Fibroblast of peridontal ligament (primary cell): ENCODE data around the gene ARL10.
A peak's percentile ranks its signal among the peaks of the same experiment; 100 is the strongest.

Source experiments
- DNase-seq: peaks from one replicate; pipeline ENCODE4 v3.0.0-alpha.2; 2010; ENCODE audit errors: extremely low read depth

Gene ARL10

GRCh38 chr5:176361437-176362232, 3.7 kb upstream of the ARL10 start, which contains the start of gene KIAA1191:
TSS of gene KIAA1191 (minus strand) at chr5:176361764. CDS start at chr5:176359508, 2,256 bp downstream.
- peak; percentile 84 for DNase-seq

- no peak for DNase-seq
Observed at GRCh38 chr5:176362233-176362490, 3.1 kb upstream of the ARL10 start.

GRCh38 chr5:176364765-176365350, 429 bp upstream of the ARL10 start:
- peak; percentile 14 for DNase-seq

GRCh38 chr5:176366232-176366894, 1.1 kb downstream of the ARL10 start:
- DNase-seq = no peak

GRCh38 chr5:176368726-176369125, 3.4 kb downstream of the ARL10 start:
- DNase-seq = no peak

GRCh38 chr5:176369934-176370711, 4.8 kb downstream of the ARL10 start:
- no peak for DNase-seq

GRCh38 chr5:176371621-176372539, 6.6 kb downstream of the ARL10 start:
- no peak for DNase-seq

GRCh38 chr5:176373100-176373818, 8.0 kb downstream of the ARL10 start:
- DNase-seq = peak; percentile 31

- DNase-seq = no peak
Observed at GRCh38 chr5:176379881-176380280, 14.6 kb downstream of the ARL10 start.

GRCh38 chr5:176381423-176381822, 16.1 kb downstream of the ARL10 start:
- DNase-seq = peak; percentile 38

- DNase-seq = no peak
Observed at GRCh38 chr5:176381979-176382378, 16.7 kb downstream of the ARL10 start.

- DNase-seq = no peak
Observed at GRCh38 chr5:176382721-176383120, 17.4 kb downstream of the ARL10 start.

GRCh38 chr5:176383248-176383905, 18.1 kb downstream of the ARL10 start:
- no peak for DNase-seq

GRCh38 chr5:176383961-176384360, 18.7 kb downstream of the ARL10 start:
- no peak for DNase-seq

GRCh38 chr5:176384366-176384930, 19.2 kb downstream of the ARL10 start:
- DNase-seq = no peak

- DNase-seq = no peak
Observed at GRCh38 chr5:176384991-176385390, 19.7 kb downstream of the ARL10 start.

- no peak for DNase-seq
Observed at GRCh38 chr5:176386491-176386890, 21.2 kb downstream of the ARL10 start.

GRCh38 chr5:176387384-176387925, 22.2 kb downstream of the ARL10 start:
- peak; percentile 10 for DNase-seq

- DNase-seq = peak; percentile 9
Observed at GRCh38 chr5:176388003-176388443, 22.7 kb downstream of the ARL10 start.
